NCI-H526 (cell line): ENCODE data around the gene CHRNA1.
"Not testable (repeated sequence)": the region's sequence is repeated elsewhere in the genome, so short reads cannot be mapped to it uniquely, and the experiment has no call there.

ENCODE experiments used
- DNase-seq, 2 experiments: peaks; one replicate each; lab custom pipeline; 2025; lab: John Stamatoyannopoulos, UW

Gene CHRNA1

GRCh38 chr2:174717273-174717672 lies 47.0 kb downstream of the CHRNA1 start:
- no peak for DNase-seq

GRCh38 chr2:174716785-174717184 lies 47.5 kb downstream of the CHRNA1 start:
- no peak for DNase-seq

- DNase-seq: no peak
These were observed 50.6 kb downstream of the CHRNA1 start for GRCh38 chr2:174713686-174714085.

GRCh38 chr2:174711206-174711605 lies 53.1 kb downstream of the CHRNA1 start:
- DNase-seq: no peak

- not testable (repeated sequence) for DNase-seq
These were observed 54.8 kb downstream of the CHRNA1 start for GRCh38 chr2:174709416-174710004.

- DNase-seq: no peak
These were observed 55.6 kb downstream of the CHRNA1 start for GRCh38 chr2:174708713-174709112.

GRCh38 chr2:174705321-174705720 lies 59.0 kb downstream of the CHRNA1 start:
- DNase-seq: no peak

GRCh38 chr2:174704642-174705041 lies 59.6 kb downstream of the CHRNA1 start:
- DNase-seq: no peak

GRCh38 chr2:174704061-174704460 lies 60.2 kb downstream of the CHRNA1 start:
- DNase-seq: no peak

- DNase-seq: no peak
These were observed 60.8 kb downstream of the CHRNA1 start for GRCh38 chr2:174703430-174703829.

- DNase-seq: no peak
These were observed 61.7 kb downstream of the CHRNA1 start for GRCh38 chr2:174702541-174702940.

- DNase-seq: peak in 1 of 2 experiments; percentile 54
These were observed 64.1 kb downstream of the CHRNA1 start for GRCh38 chr2:174699993-174700766.
